ENCODE results near the gene ZNF410. TPM values are rescaled to one million over a fixed set of nuclear protein-coding genes. Genes with fewer than 3 reads are reported as not detected.

The ZNF410 gene
- total RNA-seq, 1 donor from 2014 or later, result 39.0 TPM

DNA sequence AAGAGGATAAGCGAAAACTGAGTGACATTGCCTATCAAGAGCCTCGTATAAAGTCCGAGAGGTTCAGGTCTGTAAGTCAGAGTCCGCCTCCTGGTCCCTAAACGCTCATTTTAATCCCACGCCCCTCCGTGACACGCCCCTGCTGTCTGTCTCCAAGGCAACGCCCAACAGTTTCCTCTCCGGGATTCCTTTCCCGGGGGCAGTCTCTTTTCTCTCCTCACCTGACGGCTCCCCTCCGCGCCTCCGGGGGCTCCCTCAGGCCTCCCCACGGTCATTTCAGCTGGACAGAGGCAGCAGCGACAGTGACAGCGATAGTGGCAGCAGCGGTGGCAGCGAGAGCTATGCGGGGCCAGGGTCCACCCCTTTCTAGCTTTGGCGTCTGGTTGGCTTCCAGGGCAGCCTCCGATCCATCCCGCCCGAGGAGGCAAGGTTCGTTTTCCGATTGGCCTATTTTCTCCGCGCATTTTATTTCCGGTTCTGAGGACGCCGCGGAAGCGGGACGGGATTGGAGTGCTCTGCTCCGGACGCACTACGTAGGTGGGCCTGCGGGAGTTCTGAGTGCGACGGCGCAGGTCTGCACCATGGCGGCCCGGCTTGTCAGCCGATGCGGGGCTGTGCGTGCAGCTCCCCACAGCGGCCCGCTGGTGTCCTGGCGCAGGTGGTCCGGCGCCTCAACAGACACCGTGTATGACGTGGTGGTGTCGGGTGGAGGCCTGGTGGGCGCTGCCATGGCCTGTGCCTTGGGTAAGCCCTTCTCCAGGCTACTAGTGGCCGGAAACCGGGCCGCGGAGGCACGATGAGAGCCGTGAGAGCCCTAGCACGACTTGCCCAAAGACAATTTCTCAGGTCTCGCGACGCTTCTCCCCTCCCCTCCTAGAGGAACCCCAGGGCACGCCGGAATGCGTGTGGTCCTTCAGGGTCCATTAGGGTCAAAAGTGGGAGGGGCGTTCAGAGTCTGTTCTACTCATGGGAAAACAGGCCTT lies 63.4 kb downstream of the ZNF410 start, which contains the start of the genes COQ6 and FAM161B:
TSS of gene COQ6 (plus strand) at position 551 of the 983 bp plus-strand sequence. CDS start at position 582, 31 bp downstream.
TSS of gene FAM161B (minus strand) at position 343 of the 983 bp plus-strand sequence. CDS start at position 275, 68 bp downstream.
- DNase-seq (ENCODE audit: low spot score), result peak; percentile 82
- Mint-ChIP-seq H3K4me1 (ENCODE audit: unreplicated experiment) (peaks cover 9% of the 10 kb centered on the region), H3K27me3 (ENCODE audit: unreplicated experiment) (peaks cover 7% of the 10 kb centered on the region), H3K9me3 (ENCODE audit: unreplicated experiment) (no peaks in the 10 kb centered on the region), H3K27ac (ENCODE audit: unreplicated experiment) (peak within 1 kb of the TSS; percentile 98), H3K4me3 (ENCODE audit: unreplicated experiment) (peak within 1 kb of the TSS; percentile 94), H3K36me3 (ENCODE audit: low read depth, unreplicated experiment) (peaks cover 10% of the 10 kb centered on the region)
- TF ChIP-seq, protein P1, sequence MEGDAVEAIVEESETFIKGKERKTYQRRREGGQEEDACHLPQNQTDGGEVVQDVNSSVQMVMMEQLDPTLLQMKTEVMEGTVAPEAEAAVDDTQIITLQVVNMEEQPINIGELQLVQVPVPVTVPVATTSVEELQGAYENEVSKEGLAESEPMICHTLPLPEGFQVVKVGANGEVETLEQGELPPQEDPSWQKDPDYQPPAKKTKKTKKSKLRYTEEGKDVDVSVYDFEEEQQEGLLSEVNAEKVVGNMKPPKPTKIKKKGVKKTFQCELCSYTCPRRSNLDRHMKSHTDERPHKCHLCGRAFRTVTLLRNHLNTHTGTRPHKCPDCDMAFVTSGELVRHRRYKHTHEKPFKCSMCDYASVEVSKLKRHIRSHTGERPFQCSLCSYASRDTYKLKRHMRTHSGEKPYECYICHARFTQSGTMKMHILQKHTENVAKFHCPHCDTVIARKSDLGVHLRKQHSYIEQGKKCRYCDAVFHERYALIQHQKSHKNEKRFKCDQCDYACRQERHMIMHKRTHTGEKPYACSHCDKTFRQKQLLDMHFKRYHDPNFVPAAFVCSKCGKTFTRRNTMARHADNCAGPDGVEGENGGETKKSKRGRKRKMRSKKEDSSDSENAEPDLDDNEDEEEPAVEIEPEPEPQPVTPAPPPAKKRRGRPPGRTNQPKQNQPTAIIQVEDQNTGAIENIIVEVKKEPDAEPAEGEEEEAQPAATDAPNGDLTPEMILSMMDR (IDR thresholded peaks at IDR 0.05; ENCODE audit: unreplicated experiment), result no peak

DNA sequence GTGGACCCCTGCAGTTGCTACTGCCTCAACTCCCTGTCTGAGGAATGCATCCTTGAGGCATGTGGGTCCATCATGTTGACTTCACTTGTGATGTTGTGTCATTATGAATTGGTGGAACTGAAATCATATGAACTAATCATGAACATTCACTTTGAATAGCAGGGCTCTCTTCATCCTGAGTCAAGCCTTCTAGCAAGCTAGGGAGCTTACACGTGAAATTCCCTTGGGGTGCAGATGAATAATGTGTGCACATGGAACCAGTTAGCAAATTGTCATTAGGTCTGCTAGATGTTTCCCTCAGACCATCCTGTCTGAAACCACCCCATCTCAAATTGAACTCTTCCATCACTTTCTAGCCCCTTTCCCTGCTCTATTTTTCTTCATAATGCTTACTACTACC lies 67.1 kb downstream of the ZNF410 start:
- H3K4me3 Mint-ChIP-seq (ENCODE audit: unreplicated experiment), result no peak overlapping the region
- peaks cover 7% of the 10 kb centered on the region for H3K27me3 Mint-ChIP-seq (ENCODE audit: unreplicated experiment)
- no peak overlapping the region for H3K27ac Mint-ChIP-seq (ENCODE audit: unreplicated experiment)
- H3K4me1 Mint-ChIP-seq (ENCODE audit: unreplicated experiment), result peaks cover 9% of the 10 kb centered on the region
- TF ChIP-seq, protein P1 (IDR thresholded peaks at IDR 0.05; ENCODE audit: unreplicated experiment), result no peak
- DNase-seq (ENCODE audit: low spot score), result no peak
- H3K9me3 Mint-ChIP-seq (ENCODE audit: unreplicated experiment), result no peaks in the 10 kb centered on the region
- H3K36me3 Mint-ChIP-seq (ENCODE audit: low read depth, unreplicated experiment), result peaks cover 19% of the 10 kb centered on the region

DNA sequence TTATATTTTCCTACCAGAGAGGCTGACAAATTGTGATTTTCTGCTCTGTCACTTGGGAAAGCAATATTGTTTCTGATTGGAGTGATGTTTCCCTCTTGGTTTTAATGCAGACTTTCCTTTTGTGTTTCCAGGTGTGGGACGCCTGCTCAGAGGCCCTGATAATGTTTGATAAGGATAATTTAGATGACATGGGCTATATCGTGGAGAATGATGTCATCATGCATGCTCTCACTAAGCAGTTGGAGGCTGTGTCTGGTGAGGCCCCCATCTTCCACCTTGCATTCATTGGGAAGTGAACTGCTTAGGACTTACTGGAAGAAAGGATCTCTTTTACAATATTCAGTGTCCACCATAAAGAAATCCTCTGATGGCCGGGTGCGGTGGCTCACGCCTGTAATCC lies 69.0 kb downstream of the ZNF410 start:
- no peak overlapping the region for H3K4me3 Mint-ChIP-seq (ENCODE audit: unreplicated experiment)
- TF ChIP-seq, protein P1 (IDR thresholded peaks at IDR 0.05; ENCODE audit: unreplicated experiment), result no peak
- H3K27me3 Mint-ChIP-seq (ENCODE audit: unreplicated experiment), result peaks cover 2% of the 10 kb centered on the region
- H3K9me3 Mint-ChIP-seq (ENCODE audit: unreplicated experiment), result no peaks in the 10 kb centered on the region
- no peak for DNase-seq (ENCODE audit: low spot score)
- no peak overlapping the region for H3K27ac Mint-ChIP-seq (ENCODE audit: unreplicated experiment)
- peaks cover 6% of the 10 kb centered on the region for H3K4me1 Mint-ChIP-seq (ENCODE audit: unreplicated experiment)
- peaks cover 31% of the 10 kb centered on the region for H3K36me3 Mint-ChIP-seq (ENCODE audit: low read depth, unreplicated experiment)

DNA sequence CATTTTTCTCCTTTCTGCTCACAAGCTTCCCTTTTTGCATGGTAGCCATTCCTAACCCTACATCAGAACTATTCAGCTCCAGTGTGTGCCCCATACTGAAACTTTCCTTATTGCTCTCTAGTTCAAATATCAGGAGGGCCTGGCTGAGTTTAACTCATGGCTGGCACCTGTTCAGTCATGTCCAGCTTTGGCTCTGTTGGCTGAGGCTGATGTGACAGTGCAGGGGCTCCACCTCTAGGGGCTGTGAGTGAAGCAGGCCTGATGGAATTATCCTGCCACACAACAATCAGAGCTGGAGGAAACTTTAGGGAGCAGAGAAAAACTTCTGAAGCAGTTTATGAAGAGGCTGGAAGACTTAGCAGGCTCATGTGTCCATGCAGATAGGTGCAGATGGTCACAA lies 71.9 kb downstream of the ZNF410 start:
- no peaks in the 10 kb centered on the region for H3K4me1 Mint-ChIP-seq (ENCODE audit: unreplicated experiment)
- H3K27ac Mint-ChIP-seq (ENCODE audit: unreplicated experiment), result no peak overlapping the region
- TF ChIP-seq, protein P1 (IDR thresholded peaks at IDR 0.05; ENCODE audit: unreplicated experiment), result no peak
- no peak for DNase-seq (ENCODE audit: low spot score)
- peaks cover 5% of the 10 kb centered on the region for H3K27me3 Mint-ChIP-seq (ENCODE audit: unreplicated experiment)
- H3K36me3 Mint-ChIP-seq (ENCODE audit: low read depth, unreplicated experiment), result peaks cover 41% of the 10 kb centered on the region
- H3K4me3 Mint-ChIP-seq (ENCODE audit: unreplicated experiment), result no peak overlapping the region
- H3K9me3 Mint-ChIP-seq (ENCODE audit: unreplicated experiment), result no peaks in the 10 kb centered on the region

DNA sequence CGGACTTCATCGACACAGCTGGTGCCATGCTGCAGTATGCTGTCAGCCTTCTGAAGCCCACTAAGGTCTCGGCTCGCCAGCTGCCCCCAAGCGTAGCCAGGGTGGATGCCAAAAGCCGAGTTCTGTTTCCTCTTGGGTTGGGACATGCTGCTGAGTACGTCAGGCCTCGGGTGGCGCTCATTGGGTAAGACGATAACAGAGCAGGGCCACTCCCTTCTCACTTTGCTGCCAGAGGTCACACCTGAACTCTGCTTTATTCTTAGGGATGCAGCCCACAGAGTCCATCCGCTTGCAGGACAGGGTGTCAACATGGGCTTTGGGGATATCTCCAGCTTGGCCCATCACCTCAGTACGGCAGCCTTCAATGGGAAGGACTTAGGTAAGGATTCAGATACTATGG lies 74.5 kb downstream of the ZNF410 start:
- Mint-ChIP-seq H3K27me3 (ENCODE audit: unreplicated experiment) (peaks cover 3% of the 10 kb centered on the region), H3K4me3 (ENCODE audit: unreplicated experiment) (peak overlapping the region; percentile 42), H3K36me3 (ENCODE audit: low read depth, unreplicated experiment) (peaks cover 44% of the 10 kb centered on the region), H3K9me3 (ENCODE audit: unreplicated experiment) (no peaks in the 10 kb centered on the region), H3K27ac (ENCODE audit: unreplicated experiment) (no peak overlapping the region), H3K4me1 (ENCODE audit: unreplicated experiment) (no peaks in the 10 kb centered on the region)
- TF ChIP-seq, protein P1 (IDR thresholded peaks at IDR 0.05; ENCODE audit: unreplicated experiment), result no peak
- no peak for DNase-seq (ENCODE audit: low spot score)
